Measurements from ENCODE around the gene GNAT2.

DNA sequence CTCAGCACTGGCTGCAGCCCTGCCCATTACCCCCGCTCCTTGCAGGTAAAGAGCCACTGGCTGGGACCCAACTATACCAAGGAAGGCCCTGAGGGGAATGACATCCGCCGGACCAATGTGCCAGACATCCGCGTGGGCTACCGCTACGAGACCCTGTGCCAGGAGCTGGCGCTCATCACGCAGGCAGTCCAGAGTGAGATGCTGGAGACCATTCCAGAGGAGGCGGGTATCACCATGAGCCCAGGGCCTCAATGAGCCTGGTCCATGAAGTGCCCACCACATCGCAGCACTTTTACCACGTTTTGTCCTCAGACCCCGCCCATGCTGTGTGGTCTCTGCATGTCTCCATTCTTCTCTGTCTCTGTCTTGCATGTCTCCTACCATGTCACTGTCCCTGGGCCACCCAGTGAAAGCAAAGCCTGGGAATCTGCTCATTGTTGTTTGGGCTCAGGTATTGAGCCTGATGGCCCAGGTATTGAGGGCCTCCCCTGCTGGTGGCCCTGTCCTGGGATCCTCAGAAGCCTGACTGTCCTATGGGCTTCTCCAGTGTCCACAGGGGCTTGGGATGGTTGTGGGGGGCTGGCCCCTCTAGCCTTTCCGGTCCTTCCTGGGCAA is 11.6 kb upstream of the GNAT2 start:
- TF ChIP-seq POLR2A (IDR thresholded peaks at IDR 0.05): no peak
- TF ChIP-seq, protein P1, sequence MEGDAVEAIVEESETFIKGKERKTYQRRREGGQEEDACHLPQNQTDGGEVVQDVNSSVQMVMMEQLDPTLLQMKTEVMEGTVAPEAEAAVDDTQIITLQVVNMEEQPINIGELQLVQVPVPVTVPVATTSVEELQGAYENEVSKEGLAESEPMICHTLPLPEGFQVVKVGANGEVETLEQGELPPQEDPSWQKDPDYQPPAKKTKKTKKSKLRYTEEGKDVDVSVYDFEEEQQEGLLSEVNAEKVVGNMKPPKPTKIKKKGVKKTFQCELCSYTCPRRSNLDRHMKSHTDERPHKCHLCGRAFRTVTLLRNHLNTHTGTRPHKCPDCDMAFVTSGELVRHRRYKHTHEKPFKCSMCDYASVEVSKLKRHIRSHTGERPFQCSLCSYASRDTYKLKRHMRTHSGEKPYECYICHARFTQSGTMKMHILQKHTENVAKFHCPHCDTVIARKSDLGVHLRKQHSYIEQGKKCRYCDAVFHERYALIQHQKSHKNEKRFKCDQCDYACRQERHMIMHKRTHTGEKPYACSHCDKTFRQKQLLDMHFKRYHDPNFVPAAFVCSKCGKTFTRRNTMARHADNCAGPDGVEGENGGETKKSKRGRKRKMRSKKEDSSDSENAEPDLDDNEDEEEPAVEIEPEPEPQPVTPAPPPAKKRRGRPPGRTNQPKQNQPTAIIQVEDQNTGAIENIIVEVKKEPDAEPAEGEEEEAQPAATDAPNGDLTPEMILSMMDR (IDR thresholded peaks at IDR 0.05 in 4 of 5, conservative IDR thresholded peaks at IDR 0.05 in 1 of 5): no peak
